ENCODE data around the gene CALML4. TPM values are rescaled to one million over a fixed set of nuclear protein-coding genes. Genes with fewer than 3 reads are reported as not detected.

Gene CALML4
- total and polyA plus RNA-seq, 4 donors, result 3.6 to 8.0 (median 6.5) TPM

DNA sequence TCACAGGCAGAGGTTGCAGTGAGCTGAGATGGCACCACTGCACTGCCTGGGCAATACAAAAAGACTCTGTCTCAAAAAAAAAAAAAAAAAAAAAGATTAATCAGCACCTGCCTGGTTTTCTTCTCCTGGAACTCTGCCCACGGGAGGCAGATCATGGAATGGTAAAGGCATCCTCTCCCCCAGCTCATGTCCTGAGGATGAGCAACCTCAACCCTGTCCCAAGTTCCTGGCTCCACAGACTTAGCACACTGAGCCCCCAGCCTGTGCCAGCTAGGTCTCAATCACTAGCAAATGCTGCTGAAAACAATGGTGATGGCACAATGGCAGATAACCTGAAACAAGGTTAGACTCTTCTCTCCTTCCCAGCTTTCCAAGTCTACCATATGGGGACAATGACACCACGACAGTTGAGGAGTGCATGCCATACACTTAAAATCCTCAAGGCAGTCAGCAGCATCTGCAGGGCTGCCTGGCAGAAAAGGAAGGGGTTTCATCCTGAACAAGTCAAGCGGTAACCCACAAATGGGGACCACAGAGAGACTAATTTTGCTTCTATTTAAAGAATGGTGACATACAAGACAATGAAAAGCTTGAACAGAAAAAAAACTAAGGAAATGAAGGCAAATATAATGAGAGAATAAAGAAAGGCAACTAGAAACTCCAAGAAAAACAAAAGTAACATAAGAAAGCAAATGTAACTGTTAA, 19.6 kb upstream of the CALML4 start:
- H3K27ac ChIP-seq (ENCODE audit: low read depth in 1 of 2, low read length in 2 of 2), result no peak overlapping the region
- no peak for DNase-seq (ENCODE audit: low spot score)
- 85% methylated on average over 3 of the region's 3 CpGs for WGBS

DNA sequence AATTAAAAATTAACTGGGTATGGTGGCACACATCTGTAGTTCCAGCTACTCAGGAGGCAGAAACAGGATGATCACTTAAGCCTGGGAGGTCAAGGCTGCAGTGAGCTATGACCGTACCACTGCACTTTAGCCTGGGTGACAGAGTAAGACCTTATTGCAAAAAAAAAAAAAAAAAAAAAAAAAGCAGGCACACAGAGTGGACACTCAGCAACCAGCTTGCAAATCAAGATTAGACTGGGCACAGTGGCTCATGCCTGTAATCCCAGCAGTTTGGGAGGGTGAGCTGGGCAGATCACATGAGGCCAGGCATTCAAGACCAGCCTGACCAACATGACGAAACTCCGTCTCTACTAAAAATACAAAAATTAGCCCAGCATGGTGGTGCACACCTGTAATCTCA, 19.0 kb upstream of the CALML4 start:
- no peak for DNase-seq (ENCODE audit: low spot score)
- Histone ChIP-seq H3K27ac (ENCODE audit: low read depth in 1 of 2, low read length in 2 of 2) (no peak overlapping the region), H3K27me3 (ENCODE audit: control insufficient read depth in 4 of 4, insufficient read depth in 4 of 4, low read length in 3 of 4) (no peaks in the 10 kb centered on the region), H3K4me1 (ENCODE audit: control insufficient read depth in 4 of 4, insufficient read depth in 4 of 4, low read length in 3 of 4) (peaks cover 6 to 24% (median 18%) of the 10 kb centered on the region in 4 donors), H3K9ac (ENCODE audit: low read depth in 1 of 2, low read length in 2 of 2) (no peak overlapping the region), H3K36me3 (ENCODE audit: control insufficient read depth in 4 of 4, insufficient read depth in 3 of 4, low read depth in 1 of 4, low read length in 3 of 4) (no peaks in the 10 kb centered on the region), H3K9me3 (ENCODE audit: control insufficient read depth in 4 of 4, low read length in 3 of 4) (no peaks in the 10 kb centered on the region), H3K4me3 (ENCODE audit: low read depth in 1 of 3, low read length in 3 of 3) (no peak overlapping the region)
- peak; percentile 42 to 60 for TF ChIP-seq RXRA (IDR thresholded peaks at IDR 0.05)
- TF ChIP-seq FOXA2 (IDR thresholded peaks at IDR 0.05), result no peak
- no peak for TF ChIP-seq JUND (IDR thresholded peaks at IDR 0.05)
- peak; percentile 59 for TF ChIP-seq NR2F2 (IDR thresholded peaks at IDR 0.05)
- TF ChIP-seq HNF4A (conservative IDR thresholded peaks at IDR 0.05), result peak; percentile 88 to 92
- TF ChIP-seq EGR1 (IDR thresholded peaks at IDR 0.05; ENCODE audit: low read depth in 2 of 2), result no peak
- TF ChIP-seq, protein P1, sequence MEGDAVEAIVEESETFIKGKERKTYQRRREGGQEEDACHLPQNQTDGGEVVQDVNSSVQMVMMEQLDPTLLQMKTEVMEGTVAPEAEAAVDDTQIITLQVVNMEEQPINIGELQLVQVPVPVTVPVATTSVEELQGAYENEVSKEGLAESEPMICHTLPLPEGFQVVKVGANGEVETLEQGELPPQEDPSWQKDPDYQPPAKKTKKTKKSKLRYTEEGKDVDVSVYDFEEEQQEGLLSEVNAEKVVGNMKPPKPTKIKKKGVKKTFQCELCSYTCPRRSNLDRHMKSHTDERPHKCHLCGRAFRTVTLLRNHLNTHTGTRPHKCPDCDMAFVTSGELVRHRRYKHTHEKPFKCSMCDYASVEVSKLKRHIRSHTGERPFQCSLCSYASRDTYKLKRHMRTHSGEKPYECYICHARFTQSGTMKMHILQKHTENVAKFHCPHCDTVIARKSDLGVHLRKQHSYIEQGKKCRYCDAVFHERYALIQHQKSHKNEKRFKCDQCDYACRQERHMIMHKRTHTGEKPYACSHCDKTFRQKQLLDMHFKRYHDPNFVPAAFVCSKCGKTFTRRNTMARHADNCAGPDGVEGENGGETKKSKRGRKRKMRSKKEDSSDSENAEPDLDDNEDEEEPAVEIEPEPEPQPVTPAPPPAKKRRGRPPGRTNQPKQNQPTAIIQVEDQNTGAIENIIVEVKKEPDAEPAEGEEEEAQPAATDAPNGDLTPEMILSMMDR (IDR thresholded peaks at IDR 0.05; ENCODE audit: low read depth, low read length, missing input control), result no peak
- TF ChIP-seq RAD21 (IDR thresholded peaks at IDR 0.05), result peak in 1 of 2 donors; percentile 11
- TF ChIP-seq, protein P2, sequence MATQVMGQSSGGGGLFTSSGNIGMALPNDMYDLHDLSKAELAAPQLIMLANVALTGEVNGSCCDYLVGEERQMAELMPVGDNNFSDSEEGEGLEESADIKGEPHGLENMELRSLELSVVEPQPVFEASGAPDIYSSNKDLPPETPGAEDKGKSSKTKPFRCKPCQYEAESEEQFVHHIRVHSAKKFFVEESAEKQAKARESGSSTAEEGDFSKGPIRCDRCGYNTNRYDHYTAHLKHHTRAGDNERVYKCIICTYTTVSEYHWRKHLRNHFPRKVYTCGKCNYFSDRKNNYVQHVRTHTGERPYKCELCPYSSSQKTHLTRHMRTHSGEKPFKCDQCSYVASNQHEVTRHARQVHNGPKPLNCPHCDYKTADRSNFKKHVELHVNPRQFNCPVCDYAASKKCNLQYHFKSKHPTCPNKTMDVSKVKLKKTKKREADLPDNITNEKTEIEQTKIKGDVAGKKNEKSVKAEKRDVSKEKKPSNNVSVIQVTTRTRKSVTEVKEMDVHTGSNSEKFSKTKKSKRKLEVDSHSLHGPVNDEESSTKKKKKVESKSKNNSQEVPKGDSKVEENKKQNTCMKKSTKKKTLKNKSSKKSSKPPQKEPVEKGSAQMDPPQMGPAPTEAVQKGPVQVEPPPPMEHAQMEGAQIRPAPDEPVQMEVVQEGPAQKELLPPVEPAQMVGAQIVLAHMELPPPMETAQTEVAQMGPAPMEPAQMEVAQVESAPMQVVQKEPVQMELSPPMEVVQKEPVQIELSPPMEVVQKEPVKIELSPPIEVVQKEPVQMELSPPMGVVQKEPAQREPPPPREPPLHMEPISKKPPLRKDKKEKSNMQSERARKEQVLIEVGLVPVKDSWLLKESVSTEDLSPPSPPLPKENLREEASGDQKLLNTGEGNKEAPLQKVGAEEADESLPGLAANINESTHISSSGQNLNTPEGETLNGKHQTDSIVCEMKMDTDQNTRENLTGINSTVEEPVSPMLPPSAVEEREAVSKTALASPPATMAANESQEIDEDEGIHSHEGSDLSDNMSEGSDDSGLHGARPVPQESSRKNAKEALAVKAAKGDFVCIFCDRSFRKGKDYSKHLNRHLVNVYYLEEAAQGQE (IDR thresholded peaks at IDR 0.05), result no peak
- no peak for TF ChIP-seq YY1 (IDR thresholded peaks at IDR 0.05)
- TF ChIP-seq SP1 (IDR thresholded peaks at IDR 0.05), result peak; percentile 56
- TF ChIP-seq HNF4G (IDR thresholded peaks at IDR 0.05), result peak; percentile 64
- TF ChIP-seq, protein P3, sequence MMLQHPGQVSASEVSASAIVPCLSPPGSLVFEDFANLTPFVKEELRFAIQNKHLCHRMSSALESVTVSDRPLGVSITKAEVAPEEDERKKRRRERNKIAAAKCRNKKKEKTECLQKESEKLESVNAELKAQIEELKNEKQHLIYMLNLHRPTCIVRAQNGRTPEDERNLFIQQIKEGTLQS (IDR thresholded peaks at IDR 0.05), result peak; percentile 26
- WGBS, result 29% methylated on average over 3 of the region's 3 CpGs

More for the DNA sequence above, 19.6 kb upstream of the CALML4 start:
- H3K9me3 ChIP-seq (ENCODE audit: control insufficient read depth in 4 of 4, low read length in 3 of 4), result no peaks in the 10 kb centered on the region
- H3K27me3 ChIP-seq (ENCODE audit: control insufficient read depth in 4 of 4, insufficient read depth in 4 of 4, low read length in 3 of 4), result no peaks in the 10 kb centered on the region
- no peak overlapping the region for H3K9ac ChIP-seq (ENCODE audit: low read depth in 1 of 2, low read length in 2 of 2)
- H3K4me3 ChIP-seq (ENCODE audit: low read depth in 1 of 3, low read length in 3 of 3), result no peak overlapping the region
- H3K4me1 ChIP-seq (ENCODE audit: control insufficient read depth in 4 of 4, insufficient read depth in 4 of 4, low read length in 3 of 4), result peaks cover 6 to 24% (median 18%) of the 10 kb centered on the region in 4 donors
- H3K36me3 ChIP-seq (ENCODE audit: control insufficient read depth in 4 of 4, insufficient read depth in 3 of 4, low read depth in 1 of 4, low read length in 3 of 4), result no peaks in the 10 kb centered on the region
- TF ChIP-seq FOXA2 (IDR thresholded peaks at IDR 0.05), result no peak
- no peak for TF ChIP-seq RAD21 (IDR thresholded peaks at IDR 0.05)
- TF ChIP-seq RXRA (IDR thresholded peaks at IDR 0.05), result no peak
- TF ChIP-seq, protein P1 (IDR thresholded peaks at IDR 0.05; ENCODE audit: low read depth, low read length, missing input control), result no peak
- TF ChIP-seq SP1 (IDR thresholded peaks at IDR 0.05), result no peak
- no peak for TF ChIP-seq HNF4A (conservative IDR thresholded peaks at IDR 0.05)

Measured in liver (tissue), 9 donors.